ENCODE measurements around the gene DUXA.
"Not testable (repeated sequence)": the region's sequence is repeated elsewhere in the genome, so short reads cannot be mapped to it uniquely, and the experiment has no call there.

DUXA gene

GRCh38 chr19:57167385-57167784 lies at the start of gene DUXA:
Gene DUXA, minus strand, starts transcription at chr19:57167485. Its CDS starts 42 bp downstream, at chr19:57167443.
- no peak for DNase-seq

- DNase-seq, result no peak
Observed at GRCh38 chr19:57212109-57212508, 44.8 kb upstream of the DUXA start.

DNA sequence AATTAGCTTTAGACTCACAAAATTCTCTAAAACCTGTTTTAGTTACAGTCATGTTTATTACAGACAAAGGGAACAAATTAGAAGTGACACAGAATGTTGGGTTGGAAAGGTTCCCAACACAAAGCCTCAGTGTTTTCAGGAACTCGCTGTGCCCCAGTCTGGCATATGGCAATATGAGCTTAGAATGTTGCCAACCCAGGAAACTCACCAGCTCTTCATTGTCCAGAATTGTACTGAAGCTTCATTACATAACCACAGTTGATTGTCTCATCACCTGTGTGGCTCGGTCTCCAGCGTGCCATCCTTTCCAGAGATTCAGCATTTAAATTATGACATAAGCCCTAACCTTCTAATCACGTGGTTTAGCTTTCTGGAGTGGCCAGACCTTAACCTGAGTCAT lies 43.1 kb upstream of the DUXA start:
- DNase-seq, result no peak

DNA sequence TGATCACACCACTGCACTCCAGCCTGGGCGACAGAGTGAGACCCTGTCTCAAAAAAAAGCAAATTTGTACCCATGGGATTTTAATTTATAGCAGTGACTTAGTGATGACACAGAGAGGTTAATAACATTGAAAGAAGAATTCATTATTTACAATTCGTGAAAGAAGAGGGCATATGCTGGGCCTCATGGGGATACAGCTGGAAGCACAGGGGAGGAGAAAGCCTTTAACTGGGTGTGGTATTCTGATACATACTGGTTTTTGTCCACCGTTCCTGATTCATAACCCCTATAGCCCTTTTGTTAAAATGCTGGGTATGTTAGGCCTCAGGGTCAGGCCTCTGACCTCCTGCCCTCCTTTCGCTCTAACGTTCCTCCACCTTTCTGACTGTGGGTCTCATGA lies 34.9 kb upstream of the DUXA start:
- no peak for DNase-seq

DNA sequence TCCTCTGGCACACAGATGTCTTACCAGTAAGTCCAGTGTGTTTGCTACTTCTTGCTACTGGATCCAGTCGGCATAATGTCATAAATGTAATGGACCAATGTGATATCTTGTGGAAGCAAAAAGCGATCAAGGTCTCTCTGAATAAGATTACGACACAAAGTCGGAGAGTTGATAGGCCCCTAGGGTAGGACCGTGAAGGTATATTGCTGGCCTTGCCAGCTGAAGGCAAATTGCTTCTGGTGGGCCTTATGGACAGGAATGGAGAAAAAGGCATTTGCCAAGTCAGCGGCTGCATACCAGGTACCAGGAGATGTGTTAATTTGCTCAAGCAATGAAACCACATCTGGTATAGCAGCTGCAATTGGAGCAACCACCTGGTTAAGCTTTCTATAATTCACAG lies 30.6 kb upstream of the DUXA start:
- not testable (repeated sequence) for DNase-seq

DNA sequence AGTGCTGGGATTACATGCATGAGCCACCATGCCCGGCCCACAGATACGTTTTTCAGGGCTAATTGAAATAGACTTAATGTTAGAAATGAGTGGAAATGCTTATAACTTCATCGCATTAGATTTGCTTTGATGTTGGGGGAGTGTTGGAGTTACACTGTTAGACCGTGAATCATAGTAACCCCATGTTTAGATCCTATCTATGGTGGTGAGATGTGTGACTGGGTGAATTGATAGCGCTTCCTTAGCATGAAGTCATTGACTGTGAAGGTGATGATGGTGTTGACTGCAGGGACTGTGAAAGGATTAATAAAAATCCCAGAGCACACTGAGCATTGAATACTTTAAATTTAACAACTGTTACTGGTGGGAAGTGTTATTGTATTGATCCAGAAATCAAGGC lies 25.7 kb upstream of the DUXA start:
- DNase-seq, result no peak

GRCh38 chr19:57192077-57192420 lies 24.8 kb upstream of the DUXA start:
- DNase-seq, result no peak

- DNase-seq, result peak; percentile 85
Observed at GRCh38 chr19:57191141-57192076, 24.1 kb upstream of the DUXA start, which contains the start of gene ZNF264. Gene ZNF264, plus strand, starts transcription at chr19:57191500. Its CDS starts 414 bp downstream, at chr19:57191914.

DNA sequence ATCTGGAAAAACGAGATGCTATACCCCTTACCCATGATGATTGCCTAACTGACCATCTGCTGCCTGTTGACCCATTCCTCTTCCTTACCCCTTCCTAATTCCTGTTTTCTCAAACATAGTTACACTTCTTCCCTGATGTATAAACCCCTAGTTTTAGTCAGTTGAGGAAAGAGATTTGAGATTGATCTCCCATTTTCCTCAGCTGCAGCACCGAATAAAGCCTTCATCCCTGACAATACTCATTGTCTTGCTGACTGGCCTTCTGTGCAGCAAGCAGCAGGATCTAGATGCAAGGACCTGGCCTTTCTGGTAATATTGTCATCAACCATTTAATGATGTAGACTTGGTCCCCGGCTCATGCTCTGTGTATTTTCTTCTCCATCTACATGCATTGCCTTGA lies 23.0 kb upstream of the DUXA start:
- no peak for DNase-seq

- DNase-seq, result peak; percentile 5
Observed at GRCh38 chr19:57171551-57172081, 4.3 kb upstream of the DUXA start.

GRCh38 chr19:57165846-57166245 lies 1.4 kb downstream of the DUXA start:
- no peak for DNase-seq

- DNase-seq, result no peak
Observed at GRCh38 chr19:57161985-57162539, 5.2 kb downstream of the DUXA start.

- DNase-seq, result no peak
Observed at GRCh38 chr19:57152921-57153320, 14.4 kb downstream of the DUXA start.

GRCh38 chr19:57141699-57142098 lies 25.6 kb downstream of the DUXA start:
- no peak for DNase-seq

DNA sequence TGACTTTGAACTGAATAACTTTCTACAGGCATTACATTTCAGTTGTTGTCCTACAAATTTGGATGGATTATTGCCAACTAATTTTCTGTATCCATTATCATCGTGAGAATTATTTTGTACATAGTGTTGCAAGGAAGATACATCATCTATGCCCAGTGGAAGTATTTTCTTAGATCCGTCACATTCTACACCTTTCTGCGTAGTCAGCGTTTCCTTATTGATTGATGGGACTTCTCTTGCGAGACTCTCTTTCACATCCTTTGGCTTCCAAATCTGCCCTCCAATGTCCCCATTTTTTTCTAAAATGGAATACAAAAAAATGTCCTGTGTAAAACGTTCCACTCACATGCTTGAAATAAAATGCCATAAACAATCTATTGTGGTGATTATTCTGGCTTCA lies 31.5 kb downstream of the DUXA start:
- no peak for DNase-seq

- DNase-seq, result not testable (repeated sequence)
Observed at GRCh38 chr19:57127403-57127802, 39.9 kb downstream of the DUXA start.

GRCh38 chr19:57123882-57124281 lies 43.4 kb downstream of the DUXA start:
- no peak for DNase-seq

GRCh38 chr19:57118848-57119247 lies 48.4 kb downstream of the DUXA start:
- no peak for DNase-seq

GRCh38 chr19:57113501-57113900 lies 53.8 kb downstream of the DUXA start:
- not testable (repeated sequence) for DNase-seq

- DNase-seq, result no peak
Observed at GRCh38 chr19:57111329-57111644, 56.0 kb downstream of the DUXA start.

DNA sequence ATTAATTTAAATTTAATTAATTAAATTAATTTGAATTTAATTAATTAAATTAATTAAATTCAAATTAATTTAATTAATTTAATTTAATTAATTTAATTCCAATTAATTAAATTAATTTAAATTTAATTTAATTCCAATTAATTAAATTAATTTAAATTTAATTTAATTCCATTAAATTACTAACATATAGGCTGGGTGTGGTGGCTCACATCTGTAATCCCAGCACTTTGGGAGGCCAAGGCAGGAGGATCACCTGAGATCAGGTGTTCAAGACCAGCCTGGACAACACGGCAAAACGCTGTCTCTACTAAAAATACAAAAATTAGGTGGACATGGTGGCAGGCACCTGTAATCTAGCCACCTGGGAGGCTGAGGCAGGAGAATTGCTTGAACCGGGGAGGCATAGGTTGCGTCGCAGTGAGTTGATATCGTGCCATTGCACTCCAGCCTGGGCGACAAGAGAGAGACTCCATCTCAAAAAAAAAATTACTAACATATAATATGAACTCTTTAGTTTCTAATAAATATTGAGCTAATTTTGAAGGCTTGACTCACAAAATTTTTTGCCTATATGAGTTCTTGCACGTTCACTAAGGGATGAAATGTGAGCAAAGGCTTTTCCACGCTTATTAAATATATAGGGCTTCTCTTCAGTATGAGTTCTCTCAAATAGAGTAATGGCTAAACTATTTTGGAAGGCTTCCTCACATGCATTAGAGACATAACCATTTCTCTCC lies 56.5 kb downstream of the DUXA start:
- no peak for DNase-seq

DNA sequence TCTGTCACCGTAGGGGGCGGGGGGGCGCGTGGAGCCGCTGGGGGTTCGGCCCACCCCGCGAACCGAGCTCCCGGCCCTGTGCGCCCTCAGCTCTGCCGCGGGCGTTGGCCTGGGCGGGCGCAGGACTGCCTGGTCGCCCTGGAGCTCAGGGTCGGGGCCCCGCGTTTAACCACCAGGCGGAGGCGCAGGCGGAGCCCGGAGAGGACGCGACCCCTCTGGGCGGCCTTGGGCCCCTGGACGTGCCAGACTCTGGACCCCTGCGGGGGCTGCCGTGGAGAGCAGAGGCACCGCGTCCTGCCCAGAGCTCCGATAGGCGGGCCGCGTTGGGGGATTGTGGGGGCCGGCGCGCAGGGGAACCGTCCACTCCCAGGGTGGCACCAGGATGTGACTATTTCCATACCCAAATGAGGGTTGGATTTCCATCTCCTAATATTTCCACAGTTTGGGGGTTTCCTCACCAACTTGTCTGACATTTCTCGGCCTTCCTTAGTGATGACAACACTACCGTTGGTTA lies 60.5 kb downstream of the DUXA start:
- no peak for DNase-seq

GRCh38 chr19:57105976-57106721 lies 61.1 kb downstream of the DUXA start:
- DNase-seq, result no peak

Measured in fibroblast of upper back skin (primary cell).